SK-N-SH (cell line): ENCODE data around the gene NPAS3. TPM values are rescaled to one million over a fixed set of nuclear protein-coding genes. Genes with fewer than 3 reads are reported as not detected.

Source experiments
- CTCF ChIA-PET: fragments of 300-600, 350-600 bp; formaldehyde crosslinking; extraction: SDS; loops from one replicate; lab custom pipeline; 2021; lab: Yijun Ruan, JAX
- POLR2A ChIA-PET: fragments of 350-600 bp; sonication (Branson Sonifier 250); formaldehyde crosslinking; extraction: SDS; loops from one replicate; lab custom pipeline; 2020; ENCODE audit warnings: antibody characterized with exemption, inconsistent platforms; lab: Yijun Ruan, JAX
- DNase-seq: peaks from one replicate; pipeline ENCODE4 v3.0.0; 2012
- H2AFZ ChIP-seq: fragments of 200-600 bp; sonication (generic); 2 replicates; pipeline ENCODE4 v1.8.1; 2016; ENCODE audit warnings: antibody characterized with exemption, mild to moderate bottlenecking, low read depth
- H3F3A ChIP-seq: fragments of 200-600 bp; sonication (generic); replicated peaks from 2 replicates; pipeline ENCODE3; 2016; ENCODE audit warnings: antibody characterized with exemption, mild to moderate bottlenecking; ENCODE audit not compliant: insufficient read depth
- H3K27ac ChIP-seq, 2 experiments: fragments of 200-500 bp in 1 of 2; fragments of 200-600 bp in 1 of 2; sonication (Bioruptor generic) in 1 of 2; sonication (generic), shearing (Covaris generic) in 1 of 2; 2 replicates each; pipeline versions ENCODE4 v1.5.1 to v1.6.1; 2014 to 2016; ENCODE audit warnings: low read depth in 2 of 2, inconsistent platforms in 1 of 2, low read length in 1 of 2, mild to moderate bottlenecking in 1 of 2, mixed read lengths in 1 of 2
- H3K27me3 ChIP-seq: fragments of 200-600 bp; sonication (generic), shearing (Covaris generic); 2 replicates; pipeline ENCODE4 v1.6.1; 2016; ENCODE audit warnings: mixed run types; ENCODE audit not compliant: insufficient read depth
- H3K36me3 ChIP-seq, 2 experiments: fragments of 200-500 bp in 1 of 2; fragments of 200-600 bp in 1 of 2; sonication (Bioruptor generic) in 1 of 2; sonication (generic) in 1 of 2; replicated peaks in 1 of 2; 2 replicates each; pipeline versions ENCODE3 to v1.5.1; 2014 to 2016; ENCODE audit warnings: low read length in 1 of 2, mild to moderate bottlenecking in 1 of 2; ENCODE audit not compliant: insufficient read depth in 2 of 2, control insufficient read depth in 1 of 2
- H3K4me1 ChIP-seq, 2 experiments: fragments of 200-500 bp in 1 of 2; fragments of 200-600 bp in 1 of 2; sonication (Bioruptor generic) in 1 of 2; sonication (generic), shearing (Covaris generic) in 1 of 2; 2 replicates each; pipeline versions ENCODE4 v1.5.1 to v1.6.1; 2014 to 2016; ENCODE audit warnings: low read depth in 1 of 2, low read length in 1 of 2, mixed run types in 1 of 2; ENCODE audit not compliant: insufficient read depth in 2 of 2, control insufficient read depth in 1 of 2
- H3K4me2 ChIP-seq: fragments of 200-600 bp; sonication (generic), shearing (Covaris generic); 2 replicates; pipeline ENCODE4 v1.6.1; 2017; ENCODE audit warnings: mixed run types
- H3K4me3 ChIP-seq, 2 experiments: fragments of 200-500 bp in 1 of 2; fragments of 200-600 bp in 1 of 2; sonication (Bioruptor generic) in 1 of 2; sonication (generic), shearing (Covaris generic) in 1 of 2; 2 replicates each; pipeline versions ENCODE4 v1.5.1 to v1.8.1; 2014 to 2016; ENCODE audit warnings: low read depth in 2 of 2, inconsistent platforms in 1 of 2, low read length in 1 of 2, mild to moderate bottlenecking in 1 of 2, mixed read lengths in 1 of 2, moderate library complexity in 1 of 2
- H3K79me2 ChIP-seq: fragments of 200-600 bp; sonication (generic); 2 replicates; pipeline ENCODE4 v1.8.1; 2017; ENCODE audit warnings: mild to moderate bottlenecking; ENCODE audit not compliant: insufficient read depth
- H3K9ac ChIP-seq: fragments of 200-600 bp; sonication (generic); 2 replicates; pipeline ENCODE4 v1.6.1; 2017; ENCODE audit warnings: mixed run types
- H3K9me2 ChIP-seq: fragments of 200-600 bp; sonication (generic); 2 replicates; pipeline ENCODE4 v1.6.1; 2017; ENCODE audit warnings: mixed run types
- H3K9me3 ChIP-seq: fragments of 200-600 bp; sonication (generic); 2 replicates; pipeline ENCODE4 v1.6.1; 2017; ENCODE audit warnings: mixed run types, mild to moderate bottlenecking, moderate library complexity
- H4K20me1 ChIP-seq: fragments of 200-600 bp; sonication (generic); 2 replicates; pipeline ENCODE4 v1.6.1; 2017; ENCODE audit warnings: mild to moderate bottlenecking, mixed run types; ENCODE audit not compliant: insufficient read depth
- ELF1 ChIP-seq: IDR thresholded peaks from 2 replicates; pipeline ENCODE4 v1.4.0; 2012
- FOXJ3 ChIP-seq: sonication (generic); formaldehyde crosslinking; IDR thresholded peaks from 2 replicates; pipeline ENCODE4 v1.5.1; 2020; ENCODE audit warnings: mild to moderate bottlenecking, missing genetic modification reagents
- FOXM1 ChIP-seq: IDR thresholded peaks from 2 replicates; pipeline ENCODE4 v1.4.0; 2012; ENCODE audit warnings: low read depth, mild to moderate bottlenecking
- GATA2 ChIP-seq: sonication (generic); formaldehyde crosslinking; IDR thresholded peaks from 2 replicates; pipeline ENCODE4 v1.5.0; 2020; ENCODE audit warnings: mild to moderate bottlenecking, missing genetic modification reagents
- JUND ChIP-seq: IDR thresholded peaks from 2 replicates; pipeline ENCODE4 v1.4.0; 2012
- MXI1 ChIP-seq: IDR thresholded peaks from 2 replicates; pipeline ENCODE4 v1.6.1; 2012; ENCODE audit warnings: mild to moderate bottlenecking, low read depth, low read length, improper control_type of control experiment
- NFIC ChIP-seq: IDR thresholded peaks from 2 replicates; pipeline ENCODE4 v1.4.0; 2012; ENCODE audit warnings: borderline replicate concordance
- NRF1 ChIP-seq: IDR thresholded peaks from 2 replicates; pipeline ENCODE4 v1.6.1; 2012; ENCODE audit warnings: low read depth, mild to moderate bottlenecking, low read length
- POLR2AphosphoS5 ChIP-seq: IDR thresholded peaks from 2 replicates; pipeline ENCODE4 v1.6.1; 2012; ENCODE audit warnings: low read depth, low read length
- RAD21 ChIP-seq: IDR thresholded peaks from 2 replicates; pipeline ENCODE4 v1.6.1; 2012; ENCODE audit warnings: mild to moderate bottlenecking, low read length
- RCOR1 ChIP-seq: fragments of 150-350 bp; IDR thresholded peaks from 2 replicates; pipeline ENCODE4 v1.6.1; 2017; ENCODE audit warnings: antibody characterized with exemption, low read length
- SIN3A ChIP-seq: IDR thresholded peaks from 2 replicates; pipeline ENCODE4 v1.6.1; 2012; ENCODE audit warnings: low read depth, mild to moderate bottlenecking, low read length, moderate library complexity, borderline replicate concordance
- SMC3 ChIP-seq: IDR thresholded peaks from 2 replicates; pipeline ENCODE4 v1.6.1; 2012; ENCODE audit warnings: low read depth, low read length, improper control_type of control experiment
- TAF1 ChIP-seq: IDR thresholded peaks from 2 replicates; pipeline ENCODE4 v1.6.1; 2012; ENCODE audit warnings: low read depth, mild to moderate bottlenecking, low read length, moderate library complexity, borderline replicate concordance
- TEAD4 ChIP-seq: IDR thresholded peaks from 2 replicates; pipeline ENCODE4 v1.4.0; 2012; ENCODE audit warnings: mild to moderate bottlenecking, borderline replicate concordance; ENCODE audit not compliant: insufficient read depth
- WGBS: methylation state at CpG from one replicate; pipeline ENCODE4 v1.1.6; 2017; ENCODE audit warnings: low lambda C conversion rate; 5-methylcytosine and 5-hydroxymethylcytosine counted together
- polyA plus RNA-seq, 3 experiments: library from polyadenylated mRNA; depleted of rRNA; stranded (reverse); fragments of >200 nt; gene quantifications; 2 replicates each; pipeline ENCODE4 v1.2.3, GENCODE V29; 2012
- TF ChIP-seq, protein P1 (sequence below): fragments of 150-350 bp; IDR thresholded peaks from 2 replicates; pipeline ENCODE4 v1.6.1; 2017; ENCODE audit warnings: antibody characterized with exemption, low read length, low read depth, borderline replicate concordance
- TF ChIP-seq, protein P2 (sequence below): IDR thresholded peaks from 2 replicates; pipeline ENCODE4 v1.4.0; 2012; ENCODE audit warnings: low read depth, borderline replicate concordance
- TF ChIP-seq, protein P3 (sequence below): IDR thresholded peaks from 2 replicates; pipeline ENCODE4; 2012
- TF ChIP-seq, protein P4 (sequence below): IDR thresholded peaks from 2 replicates; pipeline ENCODE4 v1.6.1; 2012; ENCODE audit warnings: mild to moderate bottlenecking, low read depth, low read length, moderate library complexity
- TF ChIP-seq, protein P5 (sequence below): IDR thresholded peaks from 2 replicates; pipeline ENCODE4 v1.4.0; 2012; ENCODE audit warnings: low read depth

NPAS3 gene
- polyA plus RNA-seq, 1 of the 3 experiments (the other 2 are of a cell fraction): 4.3 TPM

DNA sequence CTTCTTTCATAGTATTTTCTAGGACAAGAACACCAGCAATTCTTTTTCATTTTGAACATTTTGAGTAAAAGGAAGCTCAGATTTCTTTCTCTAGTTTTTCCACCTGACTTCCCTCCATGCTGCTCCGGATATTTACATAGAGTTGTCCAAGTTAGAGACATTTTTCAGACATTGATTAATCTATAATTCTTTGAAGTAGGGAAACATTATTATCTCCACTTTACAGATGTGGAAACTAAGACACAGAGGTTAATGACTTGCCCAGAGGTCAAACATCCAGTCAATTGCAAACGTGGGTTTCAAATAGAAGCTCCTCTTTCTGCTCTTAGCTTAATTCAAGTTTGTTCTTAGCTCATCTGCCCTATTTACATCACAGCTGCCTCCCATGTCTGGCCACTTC, 873.9 kb downstream of the NPAS3 start:
- DNase-seq: no peak
- peaks cover 5% of the 10 kb centered on the region; the same call in 1 of the 2 replicates for H3K27me3 ChIP-seq
- POLR2A ChIA-PET: no interaction called here
- 44% methylated on average over 2 of the region's 2 CpGs for WGBS
- TF ChIP-seq NFIC: no peak
- TF ChIP-seq, protein P1, sequence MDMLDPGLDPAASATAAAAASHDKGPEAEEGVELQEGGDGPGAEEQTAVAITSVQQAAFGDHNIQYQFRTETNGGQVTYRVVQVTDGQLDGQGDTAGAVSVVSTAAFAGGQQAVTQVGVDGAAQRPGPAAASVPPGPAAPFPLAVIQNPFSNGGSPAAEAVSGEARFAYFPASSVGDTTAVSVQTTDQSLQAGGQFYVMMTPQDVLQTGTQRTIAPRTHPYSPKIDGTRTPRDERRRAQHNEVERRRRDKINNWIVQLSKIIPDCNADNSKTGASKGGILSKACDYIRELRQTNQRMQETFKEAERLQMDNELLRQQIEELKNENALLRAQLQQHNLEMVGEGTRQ: no peak
- TF ChIP-seq TAF1: no peak
- no peak for TF ChIP-seq RAD21
- TF ChIP-seq, protein P2, sequence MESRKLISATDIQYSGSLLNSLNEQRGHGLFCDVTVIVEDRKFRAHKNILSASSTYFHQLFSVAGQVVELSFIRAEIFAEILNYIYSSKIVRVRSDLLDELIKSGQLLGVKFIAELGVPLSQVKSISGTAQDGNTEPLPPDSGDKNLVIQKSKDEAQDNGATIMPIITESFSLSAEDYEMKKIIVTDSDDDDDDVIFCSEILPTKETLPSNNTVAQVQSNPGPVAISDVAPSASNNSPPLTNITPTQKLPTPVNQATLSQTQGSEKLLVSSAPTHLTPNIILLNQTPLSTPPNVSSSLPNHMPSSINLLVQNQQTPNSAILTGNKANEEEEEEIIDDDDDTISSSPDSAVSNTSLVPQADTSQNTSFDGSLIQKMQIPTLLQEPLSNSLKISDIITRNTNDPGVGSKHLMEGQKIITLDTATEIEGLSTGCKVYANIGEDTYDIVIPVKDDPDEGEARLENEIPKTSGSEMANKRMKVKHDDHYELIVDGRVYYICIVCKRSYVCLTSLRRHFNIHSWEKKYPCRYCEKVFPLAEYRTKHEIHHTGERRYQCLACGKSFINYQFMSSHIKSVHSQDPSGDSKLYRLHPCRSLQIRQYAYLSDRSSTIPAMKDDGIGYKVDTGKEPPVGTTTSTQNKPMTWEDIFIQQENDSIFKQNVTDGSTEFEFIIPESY: no peak
- TF ChIP-seq FOXJ3 (CRISPR knock-in tag): no peak
- TF ChIP-seq, protein P3, sequence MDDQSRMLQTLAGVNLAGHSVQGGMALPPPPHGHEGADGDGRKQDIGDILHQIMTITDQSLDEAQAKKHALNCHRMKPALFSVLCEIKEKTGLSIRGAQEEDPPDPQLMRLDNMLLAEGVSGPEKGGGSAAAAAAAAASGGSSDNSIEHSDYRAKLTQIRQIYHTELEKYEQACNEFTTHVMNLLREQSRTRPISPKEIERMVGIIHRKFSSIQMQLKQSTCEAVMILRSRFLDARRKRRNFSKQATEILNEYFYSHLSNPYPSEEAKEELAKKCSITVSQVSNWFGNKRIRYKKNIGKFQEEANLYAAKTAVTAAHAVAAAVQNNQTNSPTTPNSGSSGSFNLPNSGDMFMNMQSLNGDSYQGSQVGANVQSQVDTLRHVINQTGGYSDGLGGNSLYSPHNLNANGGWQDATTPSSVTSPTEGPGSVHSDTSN: no peak
- TF ChIP-seq MXI1: no peak
- no peak for TF ChIP-seq SIN3A
- TF ChIP-seq ELF1: no peak
- TF ChIP-seq, protein P4, sequence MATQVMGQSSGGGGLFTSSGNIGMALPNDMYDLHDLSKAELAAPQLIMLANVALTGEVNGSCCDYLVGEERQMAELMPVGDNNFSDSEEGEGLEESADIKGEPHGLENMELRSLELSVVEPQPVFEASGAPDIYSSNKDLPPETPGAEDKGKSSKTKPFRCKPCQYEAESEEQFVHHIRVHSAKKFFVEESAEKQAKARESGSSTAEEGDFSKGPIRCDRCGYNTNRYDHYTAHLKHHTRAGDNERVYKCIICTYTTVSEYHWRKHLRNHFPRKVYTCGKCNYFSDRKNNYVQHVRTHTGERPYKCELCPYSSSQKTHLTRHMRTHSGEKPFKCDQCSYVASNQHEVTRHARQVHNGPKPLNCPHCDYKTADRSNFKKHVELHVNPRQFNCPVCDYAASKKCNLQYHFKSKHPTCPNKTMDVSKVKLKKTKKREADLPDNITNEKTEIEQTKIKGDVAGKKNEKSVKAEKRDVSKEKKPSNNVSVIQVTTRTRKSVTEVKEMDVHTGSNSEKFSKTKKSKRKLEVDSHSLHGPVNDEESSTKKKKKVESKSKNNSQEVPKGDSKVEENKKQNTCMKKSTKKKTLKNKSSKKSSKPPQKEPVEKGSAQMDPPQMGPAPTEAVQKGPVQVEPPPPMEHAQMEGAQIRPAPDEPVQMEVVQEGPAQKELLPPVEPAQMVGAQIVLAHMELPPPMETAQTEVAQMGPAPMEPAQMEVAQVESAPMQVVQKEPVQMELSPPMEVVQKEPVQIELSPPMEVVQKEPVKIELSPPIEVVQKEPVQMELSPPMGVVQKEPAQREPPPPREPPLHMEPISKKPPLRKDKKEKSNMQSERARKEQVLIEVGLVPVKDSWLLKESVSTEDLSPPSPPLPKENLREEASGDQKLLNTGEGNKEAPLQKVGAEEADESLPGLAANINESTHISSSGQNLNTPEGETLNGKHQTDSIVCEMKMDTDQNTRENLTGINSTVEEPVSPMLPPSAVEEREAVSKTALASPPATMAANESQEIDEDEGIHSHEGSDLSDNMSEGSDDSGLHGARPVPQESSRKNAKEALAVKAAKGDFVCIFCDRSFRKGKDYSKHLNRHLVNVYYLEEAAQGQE: no peak
- TF ChIP-seq JUND: no peak
- no peak for TF ChIP-seq RCOR1
- no peak for TF ChIP-seq TEAD4
- TF ChIP-seq, protein P5, sequence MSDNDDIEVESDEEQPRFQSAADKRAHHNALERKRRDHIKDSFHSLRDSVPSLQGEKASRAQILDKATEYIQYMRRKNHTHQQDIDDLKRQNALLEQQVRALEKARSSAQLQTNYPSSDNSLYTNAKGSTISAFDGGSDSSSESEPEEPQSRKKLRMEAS: no peak
- TF ChIP-seq POLR2AphosphoS5: no peak
- TF ChIP-seq FOXM1: no peak
- TF ChIP-seq SMC3: no peak
- TF ChIP-seq GATA2: no peak
- no peak for TF ChIP-seq NRF1
- TF ChIP-seq, all 33 proteins: peak for 0
- Histone ChIP-seq H3K4me1 (no peaks in the 10 kb centered on the region; a peak in 1 of 4 replicates), H3K4me2 (no peak overlapping the region), H3K9me3 (no peaks in the 10 kb centered on the region), H3K9ac (no peak overlapping the region), H3K9me2 (no peaks in the 10 kb centered on the region), H4K20me1 (no peaks in the 10 kb centered on the region), H3K79me2 (no peaks in the 10 kb centered on the region), H3K27ac (no peak overlapping the region), H3F3A (no peaks in the 10 kb centered on the region), H2AFZ (no peak overlapping the region), H3K36me3 (no peaks in the 10 kb centered on the region), H3K4me3 (no peak overlapping the region)
- CTCF ChIA-PET: interaction anchor here (1.1 kb wide), 1 partner anchor 20 kb away, joined by 4 read pairs; no protein-coding TSS in a partner anchor
